ENCODE results near the gene C12orf42.

The C12orf42 gene

DNA sequence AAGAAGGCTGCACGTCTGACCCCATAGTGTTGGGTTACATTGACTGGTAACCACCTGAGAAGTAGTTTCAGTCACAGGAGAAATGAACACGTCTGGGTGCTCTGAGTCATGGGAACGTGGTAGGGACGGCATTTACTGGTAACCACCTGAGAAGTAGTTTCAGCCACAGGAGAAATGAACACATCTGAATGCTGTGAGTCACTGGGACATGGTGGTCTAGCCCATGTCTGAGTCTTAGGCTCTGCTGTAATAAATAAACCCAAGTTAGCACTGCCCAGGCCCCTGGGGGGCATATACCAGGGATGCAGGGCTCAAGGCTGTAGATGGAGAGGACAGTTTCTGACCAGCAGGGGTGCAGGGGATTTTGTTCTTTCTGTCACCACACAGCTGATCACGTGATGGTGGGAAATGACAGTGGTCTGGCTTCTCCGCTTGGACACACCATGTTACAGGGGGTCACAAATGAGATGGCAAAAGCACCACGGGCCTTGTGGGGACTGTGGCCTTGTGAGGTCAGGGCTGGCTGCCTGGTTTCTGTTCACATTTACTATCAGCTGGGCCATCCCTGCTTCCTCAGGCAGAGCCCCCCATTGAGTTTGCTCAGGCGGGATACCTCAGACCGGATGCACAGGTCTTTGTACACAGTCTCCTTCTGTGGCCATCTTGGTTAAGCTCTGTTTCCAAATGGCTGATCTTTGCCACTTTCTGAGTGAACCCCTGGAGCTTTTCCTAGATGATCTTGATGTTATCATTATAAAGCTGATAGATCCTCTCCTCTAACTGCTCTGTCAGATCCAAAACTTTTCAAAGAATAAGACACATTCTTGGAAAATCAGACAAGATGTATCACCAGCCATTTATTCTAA lies 9.8 kb upstream of the C12orf42 start:
- no peak overlapping the region for H3K27ac Mint-ChIP-seq
- no peaks in the 10 kb centered on the region for H3K4me1 Mint-ChIP-seq (ENCODE audit: low read depth)
- H3K9me3 Mint-ChIP-seq: no peaks in the 10 kb centered on the region
- no peaks in the 10 kb centered on the region for H3K36me3 Mint-ChIP-seq (ENCODE audit: low read depth)
- peaks cover 1% of the 10 kb centered on the region for H3K27me3 Mint-ChIP-seq
- no peak overlapping the region for H3K4me3 Mint-ChIP-seq
- intact Hi-C loops (cut with micrococcal nuclease): no loop called here

- Mint-ChIP-seq H3K4me1 (ENCODE audit: low read depth) (no peaks in the 10 kb centered on the region), H3K27ac (no peak overlapping the region), H3K36me3 (ENCODE audit: low read depth) (no peaks in the 10 kb centered on the region), H3K4me3 (no peak overlapping the region), H3K9me3 (no peaks in the 10 kb centered on the region), H3K27me3 (peaks cover 1% of the 10 kb centered on the region)
- intact Hi-C loops (cut with micrococcal nuclease): loop anchor here (5.0 kb wide), 1 partner anchor 557 kb away; no protein-coding TSS in a partner anchor
These were observed 8.8 kb upstream of the C12orf42 start for GRCh38 chr12:103504606-103505005.

GRCh38 chr12:103503546-103504480 lies 8.0 kb upstream of the C12orf42 start:
- Mint-ChIP-seq H3K4me3 (no peak overlapping the region), H3K4me1 (ENCODE audit: low read depth) (no peaks in the 10 kb centered on the region), H3K27me3 (peaks cover 1% of the 10 kb centered on the region), H3K36me3 (ENCODE audit: low read depth) (no peaks in the 10 kb centered on the region), H3K27ac (no peak overlapping the region), H3K9me3 (no peaks in the 10 kb centered on the region)
- intact Hi-C loops (cut with micrococcal nuclease): loop anchor here (5.0 kb wide), 1 partner anchor 557 kb away; no protein-coding TSS in a partner anchor

GRCh38 chr12:103501447-103501846 lies 5.7 kb upstream of the C12orf42 start:
- Mint-ChIP-seq H3K27me3 (peaks cover 12% of the 10 kb centered on the region), H3K9me3 (no peaks in the 10 kb centered on the region), H3K4me3 (no peak overlapping the region), H3K36me3 (ENCODE audit: low read depth) (no peaks in the 10 kb centered on the region), H3K4me1 (ENCODE audit: low read depth) (no peaks in the 10 kb centered on the region), H3K27ac (no peak overlapping the region)
- intact Hi-C loops (cut with micrococcal nuclease): loop anchor here (5.0 kb wide), 1 partner anchor 554 kb away; no protein-coding TSS in a partner anchor

DNA sequence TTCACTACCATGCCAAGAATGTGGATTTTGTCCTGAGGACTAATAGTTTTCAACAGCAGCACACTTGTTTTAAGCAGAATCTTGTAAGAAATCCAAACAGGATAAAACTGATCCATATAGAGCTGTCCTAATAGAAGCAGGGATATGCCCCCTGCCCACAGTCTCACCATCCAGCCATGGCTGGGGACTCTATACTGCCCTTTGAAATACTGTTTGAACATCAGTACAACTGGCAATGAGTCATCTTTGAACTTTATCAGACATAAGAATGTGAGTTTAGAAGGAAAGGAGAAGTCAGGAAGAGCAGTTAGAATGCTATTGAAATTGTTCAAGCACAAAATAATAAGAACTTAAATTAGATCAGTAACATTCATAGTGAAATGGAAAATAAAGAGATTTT lies 3.8 kb upstream of the C12orf42 start:
- Mint-ChIP-seq H3K4me3 (no peak overlapping the region), H3K4me1 (ENCODE audit: low read depth) (peaks cover 6% of the 10 kb centered on the region)

GRCh38 chr12:103498990-103499389 lies 3.2 kb upstream of the C12orf42 start:
- intact Hi-C loops (cut with micrococcal nuclease): no loop called here
- Mint-ChIP-seq H3K27ac (no peak overlapping the region), H3K36me3 (ENCODE audit: low read depth) (no peaks in the 10 kb centered on the region)

More for the DNA sequence above, 3.8 kb upstream of the C12orf42 start:
- no peak overlapping the region for H3K27ac Mint-ChIP-seq
- H3K36me3 Mint-ChIP-seq (ENCODE audit: low read depth): no peaks in the 10 kb centered on the region
- H3K9me3 Mint-ChIP-seq: no peaks in the 10 kb centered on the region
- peaks cover 27% of the 10 kb centered on the region for H3K27me3 Mint-ChIP-seq
- intact Hi-C loops (cut with micrococcal nuclease): no loop called here

DNA sequence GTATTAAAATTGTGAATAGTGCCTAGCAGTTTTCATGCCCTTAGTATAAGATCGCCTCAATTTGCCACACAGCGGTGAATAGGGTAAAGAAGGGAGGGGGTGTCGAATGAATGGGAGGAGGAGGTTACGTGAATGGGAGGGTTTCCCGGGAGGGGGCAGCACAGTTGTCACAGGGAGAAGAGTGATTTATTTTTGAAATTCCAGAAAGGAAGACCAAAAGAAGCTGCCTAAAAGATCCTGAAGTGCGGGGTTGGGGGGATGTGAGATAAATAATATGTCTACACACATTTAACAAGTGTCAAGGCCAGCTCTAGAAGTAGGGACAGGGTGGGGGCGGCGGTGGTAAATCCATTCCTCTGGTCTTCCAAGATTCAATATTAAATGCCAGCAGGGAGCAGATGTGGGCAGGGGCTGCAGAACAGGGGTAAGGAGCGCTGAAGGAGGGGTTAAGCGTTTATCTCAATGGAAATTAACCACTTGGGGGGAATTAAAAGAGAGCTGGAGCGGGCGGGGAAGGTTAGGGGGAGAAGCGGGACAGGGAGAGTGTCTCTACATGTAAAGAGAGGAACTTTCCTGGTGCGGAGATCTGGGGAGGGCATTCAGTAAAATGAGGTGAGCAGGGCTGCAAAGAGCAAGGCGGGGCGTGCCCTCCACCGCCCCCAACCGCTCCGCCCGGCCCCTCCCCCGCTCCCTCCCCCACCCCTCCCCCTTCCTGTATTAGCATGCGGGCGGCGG lies 867 bp downstream of the C12orf42 start:
- no peaks in the 10 kb centered on the region for H3K36me3 Mint-ChIP-seq (ENCODE audit: low read depth)
- H3K27ac Mint-ChIP-seq: no peak overlapping the region
- intact Hi-C loops (cut with micrococcal nuclease): no loop called here

More at GRCh38 chr12:103498990-103499389, 3.2 kb upstream of the C12orf42 start:
- no peaks in the 10 kb centered on the region for H3K9me3 Mint-ChIP-seq
- no peak overlapping the region for H3K4me3 Mint-ChIP-seq
- peaks cover 6% of the 10 kb centered on the region for H3K4me1 Mint-ChIP-seq (ENCODE audit: low read depth)
- peaks cover 33% of the 10 kb centered on the region for H3K27me3 Mint-ChIP-seq

GRCh38 chr12:103494051-103494733 lies 1.6 kb downstream of the C12orf42 start:
- Mint-ChIP-seq H3K27ac (no peak overlapping the region), H3K4me1 (ENCODE audit: low read depth) (peaks cover 6% of the 10 kb centered on the region), H3K9me3 (no peaks in the 10 kb centered on the region), H3K36me3 (ENCODE audit: low read depth) (no peaks in the 10 kb centered on the region), H3K27me3 (peaks cover 48% of the 10 kb centered on the region), H3K4me3 (no peak overlapping the region)
- intact Hi-C loops (cut with micrococcal nuclease): no loop called here

More for the DNA sequence above, 867 bp downstream of the C12orf42 start:
- H3K4me1 Mint-ChIP-seq (ENCODE audit: low read depth): peaks cover 6% of the 10 kb centered on the region
- no peak overlapping the region for H3K4me3 Mint-ChIP-seq
- peaks cover 48% of the 10 kb centered on the region for H3K27me3 Mint-ChIP-seq
- H3K9me3 Mint-ChIP-seq: no peaks in the 10 kb centered on the region

- Mint-ChIP-seq H3K4me3 (no peak overlapping the region), H3K4me1 (ENCODE audit: low read depth) (peaks cover 6% of the 10 kb centered on the region), H3K27ac (no peak overlapping the region), H3K27me3 (peaks cover 48% of the 10 kb centered on the region), H3K9me3 (no peaks in the 10 kb centered on the region), H3K36me3 (ENCODE audit: low read depth) (no peaks in the 10 kb centered on the region)
- intact Hi-C loops (cut with micrococcal nuclease): no loop called here
These were observed 2.6 kb downstream of the C12orf42 start for GRCh38 chr12:103493199-103493598.

DNA sequence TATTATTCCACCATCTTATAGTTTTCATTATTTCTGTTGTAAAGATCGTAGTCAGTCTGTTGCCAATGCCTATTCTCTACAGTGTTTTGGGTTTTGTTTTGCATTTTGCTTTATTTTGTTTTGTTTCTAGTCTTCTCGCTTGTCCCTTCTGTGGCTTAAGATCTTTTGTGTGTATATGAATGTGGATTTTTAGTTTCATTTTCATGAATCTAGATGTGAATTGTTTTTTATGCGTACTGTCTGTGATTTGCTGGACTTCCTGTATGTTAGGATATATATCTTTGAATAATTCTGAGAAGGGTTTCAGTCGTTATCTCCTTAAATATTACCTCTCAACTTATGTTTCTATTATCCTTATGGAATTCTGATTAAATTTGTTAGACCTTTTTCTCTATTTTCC lies 13.4 kb downstream of the C12orf42 start:
- no peak overlapping the region for H3K4me3 Mint-ChIP-seq
- no peak overlapping the region for H3K27ac Mint-ChIP-seq
- no peaks in the 10 kb centered on the region for H3K36me3 Mint-ChIP-seq (ENCODE audit: low read depth)
- H3K4me1 Mint-ChIP-seq (ENCODE audit: low read depth): no peaks in the 10 kb centered on the region
- no peaks in the 10 kb centered on the region for H3K9me3 Mint-ChIP-seq
- intact Hi-C loops (cut with micrococcal nuclease): no loop called here
- H3K27me3 Mint-ChIP-seq: no peaks in the 10 kb centered on the region

- Mint-ChIP-seq H3K4me3 (no peak overlapping the region), H3K27ac (no peak overlapping the region), H3K36me3 (ENCODE audit: low read depth) (no peaks in the 10 kb centered on the region), H3K9me3 (no peaks in the 10 kb centered on the region), H3K27me3 (no peaks in the 10 kb centered on the region), H3K4me1 (ENCODE audit: low read depth) (no peaks in the 10 kb centered on the region)
- intact Hi-C loops (cut with micrococcal nuclease): no loop called here
These were observed 20.7 kb downstream of the C12orf42 start for GRCh38 chr12:103475073-103475472.

DNA sequence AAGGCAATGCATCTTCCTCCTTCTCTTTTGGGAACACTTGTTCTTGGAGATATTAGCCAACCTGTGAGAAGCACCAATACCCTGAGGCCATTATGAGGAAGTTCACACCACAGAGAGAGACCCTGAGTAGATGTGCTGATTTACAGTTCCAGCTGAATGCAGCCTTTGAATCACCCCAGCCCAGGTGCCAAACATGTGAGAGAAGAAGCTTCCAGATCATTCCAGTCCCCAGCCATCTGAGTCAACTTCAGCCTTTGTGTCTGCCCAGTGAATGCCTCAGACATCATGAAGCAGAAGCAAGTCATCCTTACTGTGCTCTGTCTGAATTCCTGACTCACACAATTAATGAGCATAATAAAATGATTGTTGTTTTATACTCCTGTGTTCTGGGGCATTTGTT lies 25.1 kb downstream of the C12orf42 start:
- no peaks in the 10 kb centered on the region for H3K4me1 Mint-ChIP-seq (ENCODE audit: low read depth)
- no peak overlapping the region for H3K4me3 Mint-ChIP-seq
- H3K27me3 Mint-ChIP-seq: no peaks in the 10 kb centered on the region
- intact Hi-C loops (cut with micrococcal nuclease): no loop called here
- H3K27ac Mint-ChIP-seq: no peak overlapping the region
- H3K9me3 Mint-ChIP-seq: no peaks in the 10 kb centered on the region
- no peaks in the 10 kb centered on the region for H3K36me3 Mint-ChIP-seq (ENCODE audit: low read depth)

- no peak overlapping the region for H3K27ac Mint-ChIP-seq
- no peaks in the 10 kb centered on the region for H3K4me1 Mint-ChIP-seq (ENCODE audit: low read depth)
- intact Hi-C loops (cut with micrococcal nuclease): no loop called here
- H3K9me3 Mint-ChIP-seq: no peaks in the 10 kb centered on the region
- no peaks in the 10 kb centered on the region for H3K27me3 Mint-ChIP-seq
- no peaks in the 10 kb centered on the region for H3K36me3 Mint-ChIP-seq (ENCODE audit: low read depth)
- H3K4me3 Mint-ChIP-seq: no peak overlapping the region
These were observed 26.0 kb downstream of the C12orf42 start for GRCh38 chr12:103469719-103470118.
